NCI-H187 treated with DMSO at 0.1 percent for 48 hours (cell line): ENCODE data around the gene DUSP10.

Experiments
- DNase-seq: peaks from one replicate; lab custom pipeline; 2025; lab: John Stamatoyannopoulos, UW

Gene DUSP10

DNA sequence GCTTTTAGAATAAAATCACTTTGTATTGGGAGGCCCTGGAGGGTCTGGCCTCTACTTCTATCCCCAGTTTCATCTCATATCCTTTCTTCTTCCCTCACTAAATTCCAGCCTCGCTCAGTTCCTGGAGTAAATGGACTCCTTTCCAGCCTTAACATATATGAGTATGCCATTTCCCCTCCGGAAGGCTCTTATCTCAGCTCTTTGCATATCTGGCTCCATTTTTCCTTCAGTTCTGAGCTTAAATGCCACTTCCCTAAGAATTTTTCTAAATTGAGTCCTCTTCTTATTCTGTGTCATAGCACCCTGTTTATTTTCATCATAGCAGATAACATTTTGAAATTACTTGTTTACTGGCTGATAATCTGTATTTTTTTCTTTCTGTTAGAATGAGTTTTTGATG lies 20.2 kb upstream of the DUSP10 start:
- DNase-seq: no peak

DNA sequence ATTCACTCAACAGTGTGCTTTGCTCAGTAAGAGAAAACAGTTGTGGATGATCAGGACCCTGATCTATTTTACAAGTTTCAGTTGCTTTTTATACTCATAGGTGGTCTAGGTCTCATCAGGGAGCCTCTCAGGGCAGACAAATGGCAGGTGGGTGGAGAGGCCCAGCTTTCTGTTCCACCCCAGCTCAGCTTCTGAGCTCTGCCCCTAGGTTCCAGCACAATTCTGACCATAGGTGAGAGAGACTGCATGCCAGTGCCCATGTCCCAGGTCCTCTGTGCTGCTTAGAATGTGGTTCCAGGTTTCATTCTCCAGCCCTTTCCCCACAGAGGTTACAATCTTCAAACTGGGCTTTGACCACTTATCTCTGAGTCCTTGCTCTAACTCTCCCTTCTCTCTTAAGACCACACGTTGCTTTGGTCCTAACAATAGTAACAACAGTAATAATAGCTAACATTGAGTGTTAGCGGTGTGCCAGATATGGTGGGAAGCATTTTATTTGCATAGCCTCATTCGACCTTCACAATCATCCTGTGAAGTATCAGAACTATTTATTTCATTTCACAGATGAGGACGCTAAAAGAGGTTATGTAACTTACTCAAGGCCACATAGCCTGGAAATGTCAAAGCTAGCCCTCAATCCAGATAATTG lies 19.6 kb upstream of the DUSP10 start:
- no peak for DNase-seq

DNA sequence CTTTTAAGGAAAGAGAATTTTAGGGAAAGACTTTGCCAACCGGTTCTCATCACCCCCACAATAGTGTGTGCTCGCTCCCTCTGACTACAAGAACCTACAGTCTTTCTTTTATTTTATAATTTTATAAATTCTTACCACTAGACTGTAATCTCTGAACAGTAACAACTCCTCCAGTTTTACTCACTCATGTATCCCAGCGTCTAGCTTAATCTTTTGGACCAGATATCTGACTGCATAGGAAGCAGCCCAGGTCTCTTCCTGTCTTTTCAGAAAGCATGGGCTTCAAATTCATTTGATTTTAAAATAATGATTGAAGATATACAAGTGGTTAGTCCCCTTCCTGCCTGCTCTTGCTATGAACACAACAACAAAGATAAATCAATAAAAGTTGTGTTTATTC lies 19.0 kb upstream of the DUSP10 start:
- no peak for DNase-seq

DNA sequence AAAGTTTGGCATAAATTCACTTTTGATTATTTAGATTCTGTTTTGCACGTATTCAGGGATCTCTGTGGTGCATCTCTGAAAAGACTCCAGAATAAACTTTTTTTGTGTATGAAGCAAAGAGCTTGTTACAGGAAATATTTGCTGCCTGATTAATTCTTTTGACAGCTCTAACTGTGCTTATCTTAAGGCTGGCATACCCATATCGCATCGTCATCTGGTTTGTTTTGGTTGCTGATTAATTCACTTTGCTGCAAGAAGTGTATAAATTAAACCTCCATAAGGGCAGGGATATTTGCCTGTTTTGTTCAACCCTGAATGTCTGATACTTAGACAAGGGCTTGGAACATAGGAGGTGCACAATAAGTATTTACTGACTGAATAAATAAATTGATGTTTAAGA lies 17.5 kb upstream of the DUSP10 start:
- no peak for DNase-seq

DNA sequence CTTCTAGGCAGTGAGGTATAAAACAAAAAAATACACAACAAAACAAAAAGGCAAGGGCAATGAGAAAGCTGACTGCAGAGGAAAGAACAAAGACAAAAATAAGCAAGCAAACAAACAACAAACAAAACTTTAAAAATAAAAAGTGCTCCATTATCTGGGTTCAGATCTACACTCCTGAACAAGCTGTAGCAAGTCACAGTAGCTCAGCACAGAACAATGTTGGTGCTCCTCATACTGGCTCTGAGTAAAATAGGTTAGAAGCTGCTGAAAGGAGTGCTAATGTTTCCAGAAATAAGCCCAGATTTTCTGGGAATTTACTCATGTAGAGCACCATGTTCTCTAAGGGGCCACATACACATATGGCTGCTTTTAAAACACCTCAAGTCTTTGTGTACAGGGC lies 16.6 kb upstream of the DUSP10 start:
- DNase-seq: no peak

DNA sequence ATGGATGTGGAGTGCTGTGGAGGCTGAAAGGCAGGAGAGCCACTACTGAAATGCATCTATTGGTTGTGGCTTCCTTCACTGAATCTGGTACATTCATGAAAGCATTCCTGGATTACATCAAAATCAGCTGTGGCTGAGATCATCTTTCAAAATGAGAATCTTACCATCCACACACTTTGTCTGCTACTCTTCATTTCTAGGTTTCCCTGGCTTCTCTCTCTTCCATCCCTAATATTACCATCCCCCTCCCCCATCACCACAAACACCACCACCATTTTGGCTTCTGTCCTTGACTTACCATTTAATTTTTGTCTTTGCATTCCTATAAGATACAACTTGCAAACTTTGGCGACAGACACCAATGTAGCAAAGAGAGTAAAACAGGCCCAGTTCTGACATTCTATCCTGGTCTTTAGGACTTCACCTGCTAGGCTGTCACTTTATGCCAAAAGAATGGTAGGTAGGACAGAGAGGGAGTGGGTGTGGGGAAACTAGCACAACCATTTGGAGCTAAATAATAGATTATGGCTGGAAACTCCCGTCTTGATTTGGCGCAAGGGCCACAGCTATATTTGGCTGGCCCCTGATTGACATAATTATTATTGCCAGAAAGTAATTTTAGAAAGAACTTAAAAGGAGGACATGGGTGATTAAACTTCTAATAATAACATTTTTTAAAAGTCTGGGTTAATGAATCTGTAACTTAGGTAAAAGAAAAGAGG lies 15.1 kb upstream of the DUSP10 start:
- no peak for DNase-seq

DNA sequence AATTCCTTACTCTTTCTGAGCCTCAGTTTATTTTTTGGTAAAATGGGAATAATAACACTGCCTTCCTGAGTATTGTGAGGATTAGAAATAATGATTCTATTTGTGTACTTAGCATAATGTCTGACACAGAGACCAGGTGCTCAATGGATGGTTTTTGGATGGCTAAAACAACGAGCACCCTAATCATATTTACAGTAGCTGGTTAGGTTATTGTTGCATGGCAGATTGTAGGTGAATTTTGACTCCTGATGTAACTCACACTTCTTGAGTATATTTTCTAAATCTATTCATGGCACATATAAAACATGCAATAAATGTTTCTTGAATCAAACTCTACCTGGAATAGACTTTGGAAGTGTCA lies 11.9 kb upstream of the DUSP10 start:
- no peak for DNase-seq

DNA sequence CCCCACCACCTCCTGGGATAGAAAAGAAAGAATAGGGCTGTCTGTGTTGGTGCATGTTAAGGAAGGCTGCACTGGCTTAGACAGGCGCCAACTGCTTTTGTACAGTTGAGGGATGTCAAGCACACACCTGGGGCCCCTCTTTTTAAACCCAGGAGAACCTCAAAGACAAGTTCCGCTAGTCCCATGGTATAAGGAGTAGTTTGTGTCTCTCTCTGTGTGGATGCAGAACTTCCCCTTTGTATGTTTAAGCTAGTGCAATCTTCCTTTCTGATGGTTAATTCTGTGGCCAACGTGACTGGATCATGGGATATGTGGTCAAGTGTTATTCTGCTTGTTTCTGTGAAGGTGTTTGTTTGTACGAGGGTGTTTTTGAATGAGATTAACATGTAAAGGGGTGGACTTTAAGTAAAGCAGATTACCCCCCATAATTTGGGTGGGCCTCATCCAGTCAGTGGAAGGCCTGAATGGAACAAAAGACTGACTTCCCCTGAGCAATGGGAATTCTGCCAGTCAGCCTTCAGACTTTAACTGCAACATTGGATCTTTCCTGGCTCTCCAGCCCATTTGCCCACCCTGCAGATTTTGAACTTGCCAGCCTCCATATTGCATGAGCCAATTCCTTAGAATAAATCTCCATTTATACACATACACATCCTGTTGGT lies 9.5 kb upstream of the DUSP10 start:
- no peak for DNase-seq

DNA sequence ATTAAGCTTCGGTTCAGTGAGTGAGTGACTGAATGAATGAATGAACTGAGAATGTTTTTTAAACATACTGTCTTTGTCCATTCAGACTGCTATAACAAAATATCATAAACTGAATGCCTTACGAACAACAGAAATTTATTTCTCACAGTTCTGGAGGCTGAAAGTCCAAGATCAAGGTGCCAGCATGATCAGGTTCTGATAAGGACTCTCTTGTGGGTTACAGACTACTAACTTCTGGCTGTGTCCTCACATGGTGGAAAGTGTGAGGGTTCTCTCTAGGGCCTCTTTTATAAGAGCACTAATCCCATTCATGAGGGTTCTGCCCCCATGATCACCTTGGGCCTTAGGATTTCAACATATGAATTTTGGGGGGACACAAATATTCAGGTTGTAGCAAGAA lies 7.1 kb upstream of the DUSP10 start:
- no peak for DNase-seq

DNA sequence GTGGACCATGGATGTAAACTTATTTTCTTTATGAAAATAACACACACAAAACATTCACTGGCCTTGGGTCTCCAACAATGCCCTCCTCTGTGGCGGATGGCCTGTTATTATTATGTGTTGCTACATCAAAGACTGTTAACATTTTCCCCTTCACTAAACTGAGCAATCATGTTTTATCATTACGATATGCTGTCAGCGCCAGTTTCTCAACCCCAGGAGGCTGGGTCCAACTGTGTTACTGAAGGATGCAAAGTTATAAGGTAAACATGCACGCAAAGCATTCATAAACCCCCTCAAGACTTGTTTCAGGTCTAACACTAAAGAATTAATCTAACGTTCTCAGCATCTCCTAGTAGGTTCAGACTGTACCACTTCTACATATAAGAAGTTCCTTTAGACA lies 6.0 kb upstream of the DUSP10 start:
- DNase-seq: no peak

DNA sequence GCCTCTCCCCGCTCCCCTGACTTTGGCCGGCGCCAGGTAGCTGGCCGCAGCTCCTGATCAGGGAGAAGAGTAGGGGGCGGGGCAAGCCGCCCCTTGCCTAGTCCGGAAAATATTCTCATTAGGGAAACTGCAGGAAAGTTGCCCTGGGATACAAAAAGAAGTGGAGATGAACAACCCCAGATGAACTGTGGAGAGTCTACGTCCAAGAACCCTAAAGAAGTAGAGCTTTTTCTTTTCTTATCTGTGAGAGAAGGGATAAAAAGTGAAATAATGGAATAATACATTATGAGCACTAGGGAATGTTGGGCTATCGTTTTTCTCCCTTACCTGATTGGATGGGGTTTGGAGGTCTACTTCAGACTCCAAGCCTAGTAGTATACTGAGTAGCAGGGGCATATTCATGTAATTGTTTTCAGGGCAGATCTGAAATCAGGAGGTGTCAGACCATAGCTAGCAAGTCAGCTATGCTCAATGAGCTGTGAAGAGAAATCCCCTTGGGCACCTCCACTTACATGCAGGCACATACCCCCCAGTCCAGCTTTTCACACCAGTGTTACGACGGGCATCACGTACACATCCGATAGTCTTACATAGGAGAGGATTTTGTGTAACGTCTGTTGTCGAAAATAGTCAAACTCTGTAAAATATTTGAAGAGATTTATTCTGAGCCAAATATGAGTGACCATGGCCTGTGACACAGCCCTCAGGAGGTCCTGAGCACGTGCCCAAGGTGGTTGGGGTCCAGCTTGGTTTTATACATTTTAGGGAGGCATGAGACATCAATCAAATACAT lies 1.7 kb upstream of the DUSP10 start:
- DNase-seq: no peak

DNA sequence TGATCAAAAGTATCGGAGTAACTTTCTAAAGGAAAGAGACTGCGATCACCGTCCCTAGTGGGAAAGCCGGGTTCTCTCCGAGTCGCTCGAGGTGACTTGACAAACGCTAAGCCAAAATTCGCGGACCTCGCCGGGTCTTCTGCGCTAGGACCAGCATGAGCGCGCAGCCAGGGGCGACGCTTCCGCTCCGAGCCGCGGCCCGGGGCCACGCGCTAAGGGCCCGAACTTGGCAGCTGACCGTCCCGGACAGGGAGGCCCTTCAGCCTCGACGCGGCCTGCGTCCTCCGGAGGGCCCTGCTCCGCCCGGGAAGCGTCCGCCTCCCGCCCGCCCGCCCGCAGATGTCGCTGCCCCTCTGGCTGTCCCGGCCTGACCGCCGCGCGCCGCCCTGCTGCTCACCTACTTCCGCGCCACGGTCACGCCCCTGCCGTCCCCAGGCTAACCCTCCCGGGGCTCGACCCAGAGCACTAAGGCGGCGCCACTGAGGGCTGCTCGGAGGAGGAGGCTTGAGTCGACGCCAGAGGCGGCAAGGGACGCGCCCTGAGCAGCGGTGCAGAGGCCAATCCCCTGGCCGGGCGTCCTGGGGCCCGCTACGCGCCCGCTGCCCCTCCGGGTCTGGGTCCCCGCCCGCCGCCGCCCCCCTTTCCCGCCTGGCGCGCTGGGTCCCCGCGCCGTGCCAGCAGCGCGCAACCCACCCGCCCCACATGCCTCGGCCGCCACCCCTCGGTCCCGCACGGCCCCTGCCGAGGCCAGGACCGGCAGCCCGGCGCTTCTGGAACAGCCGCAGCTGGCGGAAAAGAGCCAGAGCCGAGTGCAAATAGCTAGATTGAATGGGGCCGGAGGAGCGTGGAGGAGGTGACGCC lies 896 bp upstream of the DUSP10 start:
- DNase-seq: no peak

DNA sequence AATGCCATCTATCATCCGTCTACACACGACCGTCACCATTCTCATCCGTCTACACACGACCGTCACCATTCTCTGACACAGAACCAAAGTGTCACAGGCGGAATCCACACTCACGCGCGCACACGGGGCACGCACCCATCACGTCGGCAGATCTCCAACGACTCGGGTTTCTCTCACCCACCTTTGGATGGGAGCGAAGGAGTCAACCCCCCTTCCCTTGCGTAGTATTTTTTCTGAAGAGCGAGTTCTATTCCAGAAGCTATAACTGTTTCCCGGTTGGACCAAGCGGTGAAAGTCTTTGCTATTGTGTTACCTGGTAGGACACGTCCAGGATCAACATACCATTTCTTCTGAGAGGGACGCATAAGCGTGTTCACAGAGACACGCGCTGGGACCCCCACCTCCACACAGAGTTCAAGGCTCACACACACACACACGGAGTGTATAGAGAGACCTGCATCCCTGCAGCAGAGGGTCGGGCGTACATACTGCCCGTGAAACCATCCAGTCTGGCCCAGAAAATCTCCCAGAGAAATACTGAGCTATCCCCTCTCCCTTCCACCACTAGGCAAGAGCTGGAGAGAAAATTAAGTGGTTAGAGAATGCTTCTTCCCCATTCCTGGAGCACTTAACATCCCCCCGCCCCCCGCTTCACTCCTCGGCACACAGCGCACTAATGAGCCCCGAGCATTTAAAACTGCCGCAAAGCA lies 741 bp downstream of the DUSP10 start:
- DNase-seq: no peak

DNA sequence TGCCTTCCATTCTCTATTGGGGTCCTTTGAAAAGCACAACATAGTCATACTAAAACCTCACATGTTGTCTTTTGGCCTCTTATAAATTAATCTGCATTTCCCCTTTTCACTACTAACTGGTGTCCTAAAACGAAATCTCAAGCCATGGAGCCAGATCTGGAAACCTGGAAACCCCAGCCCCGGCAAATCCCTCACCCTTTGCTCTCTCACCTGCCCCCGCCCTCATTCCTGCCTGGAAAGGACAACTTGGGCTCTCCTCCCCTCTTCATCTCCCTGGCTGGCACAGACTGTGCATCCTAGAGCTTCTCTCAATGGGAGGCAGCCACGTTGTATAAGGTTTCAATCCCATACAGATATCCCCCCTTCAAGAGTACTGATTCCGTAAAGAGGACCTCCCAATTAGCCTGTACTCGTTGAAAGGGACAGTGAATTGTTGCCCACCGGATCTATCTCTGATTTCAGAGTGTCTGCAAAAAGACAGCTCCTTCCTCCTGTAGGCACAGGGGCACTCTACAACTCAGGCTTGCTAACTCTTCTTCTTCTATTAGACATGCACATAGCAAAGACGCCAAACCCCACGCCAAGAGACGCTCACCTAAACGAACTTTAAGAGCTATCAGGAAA lies 1.4 kb downstream of the DUSP10 start:
- DNase-seq: no peak

DNA sequence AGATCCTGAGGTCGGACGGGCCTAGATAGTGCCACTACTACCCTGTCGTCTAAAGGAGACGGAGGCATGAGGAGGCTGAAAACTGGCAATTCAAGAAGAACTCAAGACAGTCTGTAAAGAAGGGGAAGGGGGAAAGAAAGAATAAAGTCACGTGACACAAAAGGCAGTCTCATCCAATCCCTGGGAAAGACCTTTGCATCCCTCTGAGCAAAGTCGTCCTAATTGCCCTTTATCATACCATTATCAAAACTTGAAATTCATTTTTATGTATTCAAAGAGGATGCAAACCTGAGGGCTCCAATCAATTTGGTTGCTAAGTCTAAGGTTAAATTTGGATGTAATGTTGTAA lies 2.2 kb downstream of the DUSP10 start:
- DNase-seq: no peak

DNA sequence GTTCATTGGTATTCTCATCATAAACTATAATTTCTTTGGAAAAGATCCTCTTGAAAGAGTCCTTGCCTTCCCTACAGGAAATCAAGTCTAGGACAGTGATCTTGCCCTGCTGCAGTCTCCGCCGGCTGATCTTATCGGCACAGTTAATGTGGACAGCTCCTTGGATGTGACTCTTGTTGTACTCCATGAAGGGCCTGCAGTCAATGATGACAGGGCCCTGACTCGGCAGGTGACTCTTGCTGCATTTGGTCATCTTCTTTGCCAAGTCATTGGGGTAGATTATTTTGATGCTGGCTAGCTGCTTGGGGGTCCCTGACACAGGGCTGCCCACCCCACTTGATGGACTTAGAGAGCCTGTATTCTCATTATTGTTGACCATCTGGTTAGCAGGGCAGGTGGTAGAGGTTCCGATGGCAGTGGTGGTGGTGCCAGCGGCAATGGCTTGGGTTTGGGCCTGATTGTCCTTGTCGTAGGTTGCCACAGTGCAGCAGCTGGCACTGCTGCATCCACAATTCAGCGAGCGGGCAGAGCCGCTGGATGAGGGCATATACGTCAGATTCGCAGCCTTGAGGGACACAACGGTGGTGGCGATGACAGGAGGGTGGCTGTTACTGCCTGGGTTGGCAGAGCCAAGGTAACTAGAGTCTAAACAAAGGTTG lies 2.7 kb downstream of the DUSP10 start:
- no peak for DNase-seq

DNA sequence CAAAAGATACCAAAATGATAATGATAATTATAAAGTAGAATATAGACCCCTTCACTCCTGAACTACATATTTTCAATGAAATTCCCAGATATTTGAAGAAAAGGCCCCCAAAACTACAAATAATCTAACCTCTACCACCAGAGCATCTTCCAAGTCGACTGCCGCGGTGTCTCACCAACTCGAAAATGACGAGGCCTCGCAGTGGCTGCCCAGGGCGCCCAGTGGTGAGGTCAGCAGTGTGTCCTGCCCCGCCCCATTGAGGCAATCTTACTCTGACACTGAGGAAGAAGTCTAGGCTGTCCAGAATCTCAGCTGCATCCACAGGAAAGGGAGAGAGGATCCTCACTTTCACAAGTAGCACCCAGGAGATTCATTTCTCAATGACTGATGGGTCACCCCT lies 5.2 kb downstream of the DUSP10 start:
- DNase-seq: no peak

DNA sequence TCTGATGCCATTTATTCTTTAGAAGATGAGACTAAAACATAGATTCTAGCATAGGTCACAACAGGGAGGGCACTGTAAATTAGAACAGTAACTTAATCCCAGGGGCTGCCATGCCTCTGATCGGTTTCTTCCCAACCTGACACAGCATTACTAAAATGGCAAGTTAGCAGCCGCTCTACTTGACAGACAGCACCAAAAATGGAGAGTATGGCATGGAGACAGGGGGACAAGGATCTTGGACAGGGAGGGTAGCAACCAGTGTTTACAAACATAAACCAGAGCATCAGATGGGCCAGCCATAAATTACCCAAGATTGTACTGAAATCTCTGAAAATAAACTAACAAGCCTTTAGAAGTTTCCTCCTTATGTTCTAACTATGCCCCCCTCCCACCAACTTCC lies 5.9 kb downstream of the DUSP10 start:
- DNase-seq: no peak

DNA sequence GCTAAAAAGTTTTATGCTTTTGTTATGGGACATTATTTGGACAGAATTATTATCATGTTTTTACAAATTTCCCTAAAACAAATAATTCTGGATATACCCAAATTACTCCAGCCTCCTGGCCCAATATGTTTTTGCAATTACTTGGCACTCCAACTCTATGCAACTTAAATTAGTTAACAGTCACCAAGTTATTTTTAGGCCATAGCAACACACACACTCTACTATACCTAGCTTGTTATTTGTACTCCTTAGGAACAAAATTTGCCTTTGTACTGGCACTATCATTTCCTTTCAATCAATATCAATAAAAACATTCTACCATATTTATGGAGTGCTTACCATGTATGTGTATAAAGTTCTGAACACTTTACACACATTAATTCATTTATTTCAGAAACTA lies 7.7 kb downstream of the DUSP10 start:
- DNase-seq: no peak

DNA sequence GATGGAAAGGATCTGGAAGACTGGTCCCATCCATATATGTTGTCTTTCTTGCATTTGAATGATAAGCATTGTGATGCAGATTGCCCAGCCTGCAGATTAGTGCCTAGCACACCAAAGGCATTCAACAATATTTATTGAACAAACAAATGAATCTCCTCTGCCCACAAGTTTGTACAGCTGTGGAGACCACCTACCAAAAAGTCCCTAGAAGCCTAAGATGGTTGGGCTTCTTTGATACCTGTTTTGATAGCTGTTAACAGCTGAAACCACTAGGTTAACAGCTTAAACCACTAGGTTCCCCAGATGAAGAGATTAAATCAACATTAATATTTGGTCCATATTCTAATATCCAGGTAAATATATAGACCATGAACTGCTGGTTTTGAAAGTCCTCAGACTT lies 9.8 kb downstream of the DUSP10 start:
- no peak for DNase-seq
